ENCODE measurements around the gene DNM1.

- TF ChIP-seq CTCF (IDR thresholded peaks at IDR 0.05), result no peak
- TF ChIP-seq POLR2A (IDR thresholded peaks at IDR 0.05), result no peak
These were observed 20.1 kb upstream of the DNM1 start for GRCh38 chr9:128182893-128183588.
